Parathyroid adenoma (tissue), 2 donors: Measurements from ENCODE around the gene C3orf52.

Experiments used
- H2AFZ ChIP-seq: fragments of 300-600 bp; sonication (generic); one replicate; pipeline ENCODE4 v1.7.0; 2017; ENCODE audit warnings: antibody characterized with exemption, mild to moderate bottlenecking
- H3K27ac ChIP-seq: fragments of 300-600 bp; sonication (generic); one replicate; pipeline ENCODE4 v1.7.0; 2017
- H3K27me3 ChIP-seq: fragments of 300-600 bp; sonication (generic); one replicate; pipeline ENCODE4 v1.7.0; 2017; ENCODE audit warnings: low read length; ENCODE audit not compliant: control insufficient read depth, insufficient read depth
- H3K36me3 ChIP-seq: fragments of 300-600 bp; sonication (generic); one replicate; pipeline ENCODE4 v1.7.0; 2017; ENCODE audit warnings: low read length; ENCODE audit not compliant: control insufficient read depth, insufficient read depth
- H3K4me1 ChIP-seq: fragments of 300-600 bp; sonication (generic); one replicate; pipeline ENCODE4 v1.7.0; 2017; ENCODE audit warnings: control low read depth
- H3K4me2 ChIP-seq: fragments of 300-600 bp; sonication (generic); one replicate; pipeline ENCODE4 v1.7.0; 2017; ENCODE audit warnings: low read length
- H3K4me3 ChIP-seq: fragments of 300-600 bp; sonication (generic); one replicate; pipeline ENCODE4 v1.7.0; 2017; ENCODE audit warnings: low read depth, low read length
- H3K79me2 ChIP-seq: fragments of 300-600 bp; sonication (generic); one replicate; pipeline ENCODE4 v1.7.0; 2017; ENCODE audit warnings: control low read depth
- H3K9ac ChIP-seq: fragments of 300-600 bp; sonication (generic); one replicate; pipeline ENCODE4 v1.7.0; 2017; ENCODE audit warnings: mild to moderate bottlenecking
- H3K9me3 ChIP-seq: fragments of 300-600 bp; sonication (generic); one replicate; pipeline ENCODE4 v1.7.0; 2017; ENCODE audit warnings: low read length; ENCODE audit not compliant: control insufficient read depth
- CTCF ChIP-seq: fragments of 300-600 bp; sonication (generic); IDR thresholded peaks from one replicate; pipeline ENCODE4 v1.7.0; 2017; ENCODE audit warnings: antibody characterized with exemption, mild to moderate bottlenecking
- donor health status: primary hyperparathyroidism.

The C3orf52 gene

GRCh38 chr3:112085735-112086075, 484 bp upstream of the C3orf52 start:
- Histone ChIP-seq H2AFZ (peak overlapping the region; percentile 80), H3K9me3 (no peaks in the 10 kb centered on the region), H3K27ac (no peak overlapping the region), H3K36me3 (no peaks in the 10 kb centered on the region), H3K4me3 (peak overlapping the region; percentile 49), H3K9ac (no peak overlapping the region), H3K4me2 (peak overlapping the region; percentile 80), H3K79me2 (no peaks in the 10 kb centered on the region), H3K4me1 (no peaks in the 10 kb centered on the region), H3K27me3 (no peaks in the 10 kb centered on the region)
- no peak for TF ChIP-seq CTCF

GRCh38 chr3:112086875-112087524, 811 bp downstream of the C3orf52 start:
- TF ChIP-seq CTCF, result no peak
- Histone ChIP-seq H3K27me3 (no peaks in the 10 kb centered on the region), H3K4me3 (peak overlapping the region; percentile 49), H3K79me2 (no peaks in the 10 kb centered on the region), H3K9ac (no peak overlapping the region), H3K4me1 (no peaks in the 10 kb centered on the region), H3K36me3 (no peaks in the 10 kb centered on the region), H3K27ac (no peak overlapping the region), H2AFZ (peak overlapping the region; percentile 80), H3K4me2 (peak overlapping the region; percentile 80), H3K9me3 (no peaks in the 10 kb centered on the region)

GRCh38 chr3:112087746-112088145, 1.6 kb downstream of the C3orf52 start:
- H2AFZ ChIP-seq, result no peak overlapping the region
- H3K36me3 ChIP-seq, result no peaks in the 10 kb centered on the region
- H3K27me3 ChIP-seq, result no peaks in the 10 kb centered on the region
- H3K4me2 ChIP-seq, result no peak overlapping the region
- H3K9ac ChIP-seq, result no peak overlapping the region
- TF ChIP-seq CTCF, result no peak
- H3K9me3 ChIP-seq, result no peaks in the 10 kb centered on the region
- no peak overlapping the region for H3K27ac ChIP-seq
- no peaks in the 10 kb centered on the region for H3K4me1 ChIP-seq
- no peak overlapping the region for H3K4me3 ChIP-seq
- H3K79me2 ChIP-seq, result no peaks in the 10 kb centered on the region

GRCh38 chr3:112088944-112089343, 2.8 kb downstream of the C3orf52 start:
- H3K79me2 ChIP-seq, result no peaks in the 10 kb centered on the region
- no peak overlapping the region for H3K4me2 ChIP-seq
- no peak overlapping the region for H3K27ac ChIP-seq
- no peak overlapping the region for H2AFZ ChIP-seq
- no peak for TF ChIP-seq CTCF
- H3K36me3 ChIP-seq, result no peaks in the 10 kb centered on the region
- H3K27me3 ChIP-seq, result no peaks in the 10 kb centered on the region
- no peaks in the 10 kb centered on the region for H3K9me3 ChIP-seq
- no peak overlapping the region for H3K4me3 ChIP-seq
- H3K4me1 ChIP-seq, result no peaks in the 10 kb centered on the region
- H3K9ac ChIP-seq, result no peak overlapping the region
